H9 (cell line): ENCODE measurements around the gene MAP2K2. TPM values are rescaled to one million over a fixed set of nuclear protein-coding genes. Genes with fewer than 3 reads are reported as not detected.

Experiments used
- DNase-seq: peaks from one replicate; pipeline ENCODE4 v3.0.0-alpha.2; 2017
- H2AFZ ChIP-seq: one replicate; pipeline ENCODE4 v1.6.1; 2013; ENCODE audit warnings: mild to moderate bottlenecking, low read length, control low read depth, moderate library complexity
- H2AK5ac ChIP-seq: 2 replicates; pipeline ENCODE4 v1.6.1; 2013; ENCODE audit warnings: low read length, control low read depth, mixed read lengths; ENCODE audit not compliant: insufficient read length
- H2BK120ac ChIP-seq: one replicate; pipeline ENCODE4 v1.6.1; 2013; ENCODE audit warnings: low read depth, mild to moderate bottlenecking, low read length, control low read depth, inconsistent platforms; ENCODE audit not compliant: poor library complexity, severe bottlenecking
- H2BK12ac ChIP-seq: 2 replicates; pipeline ENCODE4 v1.6.1; 2013; ENCODE audit warnings: low read length, control low read depth, mixed read lengths, low read depth; ENCODE audit not compliant: insufficient read length
- H2BK15ac ChIP-seq: 2 replicates; pipeline ENCODE4 v1.6.1; 2013; ENCODE audit warnings: low read depth, low read length, control low read depth
- H2BK20ac ChIP-seq: one replicate; pipeline ENCODE4 v1.6.1; 2013; ENCODE audit warnings: low read depth, mild to moderate bottlenecking, low read length, control low read depth, inconsistent platforms; ENCODE audit not compliant: poor library complexity, severe bottlenecking
- H2BK5ac ChIP-seq: 2 replicates; pipeline ENCODE4 v1.6.1; 2013; ENCODE audit warnings: low read length, control low read depth, mixed read lengths; ENCODE audit not compliant: insufficient read length
- H3K14ac ChIP-seq: 2 replicates; pipeline ENCODE4 v1.6.1; 2013; ENCODE audit warnings: low read length, control low read depth; ENCODE audit not compliant: insufficient read depth
- H3K18ac ChIP-seq: 2 replicates; pipeline ENCODE4 v1.6.1; 2013; ENCODE audit warnings: low read depth, mild to moderate bottlenecking, mixed read lengths, low read length, control low read depth; ENCODE audit not compliant: insufficient read length
- H3K23ac ChIP-seq: 2 replicates; pipeline ENCODE4 v1.6.1; 2013; ENCODE audit warnings: low read length, control low read depth, mixed read lengths, low read depth; ENCODE audit not compliant: insufficient read length
- H3K23me2 ChIP-seq: 2 replicates; pipeline ENCODE4 v1.6.1; 2013; ENCODE audit warnings: low read depth, mild to moderate bottlenecking, mixed read lengths, low read length, control low read depth; ENCODE audit not compliant: insufficient read length, poor library complexity, severe bottlenecking
- H3K27ac ChIP-seq: 2 replicates; pipeline ENCODE4 v1.5.1; 2013; ENCODE audit warnings: low read length, control low read depth, mixed read lengths, low read depth; ENCODE audit not compliant: insufficient read length
- H3K27me3 ChIP-seq: 2 replicates; pipeline ENCODE4 v1.6.1; 2013; ENCODE audit warnings: low read length, control low read depth, inconsistent platforms; ENCODE audit not compliant: insufficient read depth
- H3K4ac ChIP-seq: 2 replicates; pipeline ENCODE4 v1.6.1; 2013; ENCODE audit warnings: low read depth, mild to moderate bottlenecking, control low read depth, inconsistent platforms, low read length, moderate library complexity
- H3K4me1 ChIP-seq: 2 replicates; pipeline ENCODE4 v1.6.1; 2013; ENCODE audit warnings: low read length, control low read depth, inconsistent platforms; ENCODE audit not compliant: insufficient read depth
- H3K4me2 ChIP-seq: 2 replicates; pipeline ENCODE4 v1.6.1; 2013; ENCODE audit warnings: low read length, control low read depth, mixed read lengths; ENCODE audit not compliant: insufficient read length, insufficient read depth
- H3K56ac ChIP-seq: 2 replicates; pipeline ENCODE4 v1.6.1; 2013; ENCODE audit warnings: low read depth, mild to moderate bottlenecking, mixed read lengths, low read length, control low read depth; ENCODE audit not compliant: insufficient read length
- H3K79me1 ChIP-seq: 2 replicates; pipeline ENCODE4 v1.6.1; 2013; ENCODE audit warnings: low read depth, mild to moderate bottlenecking, moderate library complexity, low read length, control low read depth, inconsistent platforms; ENCODE audit not compliant: insufficient read depth, poor library complexity, severe bottlenecking
- H3K79me2 ChIP-seq: 2 replicates; pipeline ENCODE4 v1.6.1; 2013; ENCODE audit warnings: low read length, control low read depth, inconsistent platforms; ENCODE audit not compliant: insufficient read depth
- H3K9ac ChIP-seq: 2 replicates; pipeline ENCODE4 v1.6.1; 2013; ENCODE audit warnings: low read length, control low read depth, mixed read lengths; ENCODE audit not compliant: insufficient read length; ENCODE audit errors: extremely low read depth
- H3K9me3 ChIP-seq: one replicate; pipeline ENCODE4 v1.6.1; 2013; ENCODE audit warnings: low read depth, low read length, inconsistent platforms; ENCODE audit not compliant: control insufficient read depth
- H3T11ph ChIP-seq: one replicate; pipeline ENCODE4 v1.6.1; 2013; ENCODE audit warnings: mild to moderate bottlenecking, low read length, control low read depth, inconsistent platforms
- H4K20me1 ChIP-seq: one replicate; pipeline ENCODE4 v1.6.1; 2013; ENCODE audit not compliant: control insufficient read depth, insufficient read length, insufficient read depth
- H4K5ac ChIP-seq: 2 replicates; pipeline ENCODE4 v1.6.1; 2013; ENCODE audit warnings: low read depth, mild to moderate bottlenecking, mixed read lengths, low read length, control low read depth; ENCODE audit not compliant: insufficient read length
- H4K8ac ChIP-seq: replicated peaks from 2 replicates; pipeline ENCODE4 v1.6.1; 2013; ENCODE audit warnings: low read length, control low read depth, mixed read lengths, low read depth; ENCODE audit not compliant: insufficient read length
- H4K91ac ChIP-seq: 2 replicates; pipeline ENCODE4 v1.6.1; 2013; ENCODE audit warnings: low read depth, mild to moderate bottlenecking, moderate library complexity, mixed read lengths, low read length, control low read depth; ENCODE audit not compliant: insufficient read length
- H3K27ac Mint-ChIP-seq, 3 experiments: 2 replicates in 2 of 3; 3 replicates in 1 of 3; pipeline ENCODE4 v1.8.0; 2020 to 2021; ENCODE audit warnings: mixed read lengths in 3 of 3, mild to moderate bottlenecking in 1 of 3, moderate library complexity in 1 of 3
- H3K27me3 Mint-ChIP-seq: 2 replicates; pipeline ENCODE4 v1.8.0; 2021; ENCODE audit warnings: low read depth, mild to moderate bottlenecking, moderate library complexity, mixed read lengths
- H3K36me3 Mint-ChIP-seq, 3 experiments: 2 replicates in 2 of 3; 3 replicates in 1 of 3; pipeline ENCODE4 v1.8.0; 2020 to 2021; ENCODE audit warnings: low read depth in 3 of 3, mixed read lengths in 3 of 3; ENCODE audit not compliant: insufficient read depth in 1 of 3
- H3K4me1 Mint-ChIP-seq, 2 experiments: 2 replicates each; pipeline ENCODE4 v1.8.0; 2020; ENCODE audit warnings: mixed read lengths in 2 of 2
- H3K4me3 Mint-ChIP-seq, 2 experiments: 2 replicates in 1 of 2; 3 replicates in 1 of 2; pipeline ENCODE4 v1.8.0; 2020 to 2021; ENCODE audit warnings: mild to moderate bottlenecking in 2 of 2, mixed read lengths in 2 of 2, moderate library complexity in 1 of 2
- H3K9me3 Mint-ChIP-seq, 2 experiments: 2 replicates in 1 of 2; 3 replicates in 1 of 2; pipeline ENCODE4 v1.8.0; 2020; ENCODE audit warnings: mild to moderate bottlenecking in 2 of 2, mixed read lengths in 2 of 2, moderate library complexity in 1 of 2
- WGBS: extraction: QIAGEN DNeasy Blood & Tissue Kit; methylation state at CpG from one replicate; pipeline ENCODE4 v1.1.7; 2013; ENCODE audit warnings: missing lambda C conversion rate, low lambda C conversion rate, mixed read lengths; ENCODE audit not compliant: insufficient read length; ENCODE audit errors: extremely low coverage; 5-methylcytosine and 5-hydroxymethylcytosine counted together
- total RNA-seq: library from RNA; stranded (reverse); gene quantifications from 2 replicates; pipeline ENCODE4 v1.2.1, GENCODE V29; 2021
- TF ChIP-seq, protein P1 (sequence below): fragments of 200-600 bp; sonication (generic); conservative IDR thresholded peaks from 3 replicates; pipeline ENCODE4 v1.8.0; 2021; ENCODE audit warnings: antibody characterized with exemption, mild to moderate bottlenecking

The MAP2K2 gene
- total RNA-seq, 1 experiment from 2014 or later = 167 TPM

DNA sequence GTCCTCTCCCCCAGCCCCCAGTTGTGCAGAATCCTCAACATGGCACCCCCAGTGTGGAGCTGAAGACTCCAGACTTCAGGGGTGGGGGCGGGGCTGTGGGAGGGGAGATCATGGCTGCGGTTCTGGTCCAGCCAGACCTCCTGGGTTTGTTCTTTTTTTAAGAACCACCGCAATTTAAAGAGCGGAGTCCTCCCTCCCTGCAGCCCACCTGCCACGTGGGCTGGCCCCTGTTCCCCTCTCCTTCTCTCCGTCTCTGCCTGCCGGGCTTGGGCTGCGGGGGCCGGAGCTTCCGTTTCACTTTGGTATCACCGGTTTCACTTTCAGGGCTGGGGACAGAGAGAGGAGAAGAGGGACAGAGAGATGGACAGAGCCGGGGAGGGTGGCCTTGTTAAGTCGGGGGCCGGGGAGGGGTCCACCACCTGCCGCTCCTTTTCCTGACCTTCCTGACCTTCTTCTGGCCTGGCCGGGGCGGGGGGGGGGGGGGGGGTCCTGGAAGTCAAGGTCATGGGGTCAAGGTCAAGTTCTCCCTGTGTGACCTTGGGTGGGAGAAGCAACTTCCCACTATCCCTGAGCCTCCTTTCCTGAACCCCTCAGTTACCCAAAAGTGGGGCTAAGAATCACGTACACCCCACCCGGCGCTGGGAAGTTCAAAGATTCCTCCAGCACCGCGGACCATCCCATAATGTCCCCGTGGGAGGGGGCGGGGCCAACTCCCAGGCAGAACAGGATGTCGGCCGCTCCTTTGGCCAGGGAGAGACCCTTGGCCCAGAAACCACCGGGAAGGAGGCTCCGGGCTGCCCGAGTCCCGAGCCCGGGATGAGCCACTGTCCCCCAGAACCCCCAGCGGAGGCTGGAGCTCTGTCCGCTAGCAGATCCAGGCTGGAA, 45.9 kb downstream of the MAP2K2 start:
- H2BK20ac ChIP-seq = no peak overlapping the region
- no peak overlapping the region for H3T11ph ChIP-seq
- no peak overlapping the region for H4K5ac ChIP-seq
- no peak overlapping the region for H3K23ac ChIP-seq
- no peak overlapping the region for H4K91ac ChIP-seq
- no peaks in the 10 kb centered on the region for H3K9me3 ChIP-seq
- no peaks in the 10 kb centered on the region for H3K27me3 ChIP-seq
- TF ChIP-seq, protein P1, sequence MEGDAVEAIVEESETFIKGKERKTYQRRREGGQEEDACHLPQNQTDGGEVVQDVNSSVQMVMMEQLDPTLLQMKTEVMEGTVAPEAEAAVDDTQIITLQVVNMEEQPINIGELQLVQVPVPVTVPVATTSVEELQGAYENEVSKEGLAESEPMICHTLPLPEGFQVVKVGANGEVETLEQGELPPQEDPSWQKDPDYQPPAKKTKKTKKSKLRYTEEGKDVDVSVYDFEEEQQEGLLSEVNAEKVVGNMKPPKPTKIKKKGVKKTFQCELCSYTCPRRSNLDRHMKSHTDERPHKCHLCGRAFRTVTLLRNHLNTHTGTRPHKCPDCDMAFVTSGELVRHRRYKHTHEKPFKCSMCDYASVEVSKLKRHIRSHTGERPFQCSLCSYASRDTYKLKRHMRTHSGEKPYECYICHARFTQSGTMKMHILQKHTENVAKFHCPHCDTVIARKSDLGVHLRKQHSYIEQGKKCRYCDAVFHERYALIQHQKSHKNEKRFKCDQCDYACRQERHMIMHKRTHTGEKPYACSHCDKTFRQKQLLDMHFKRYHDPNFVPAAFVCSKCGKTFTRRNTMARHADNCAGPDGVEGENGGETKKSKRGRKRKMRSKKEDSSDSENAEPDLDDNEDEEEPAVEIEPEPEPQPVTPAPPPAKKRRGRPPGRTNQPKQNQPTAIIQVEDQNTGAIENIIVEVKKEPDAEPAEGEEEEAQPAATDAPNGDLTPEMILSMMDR = no peak
- no peak overlapping the region for H4K8ac ChIP-seq
- H2BK5ac ChIP-seq = no peak overlapping the region
- Mint-ChIP-seq H3K9me3 (no peaks in the 10 kb centered on the region; a peak in 2 of 5 replicates), H3K27ac (peak overlapping the region in 1 of 3 experiments; percentile 91; a peak in 2 of 7 replicates), H3K4me3 (no peak overlapping the region), H3K27me3 (peaks cover 13% of the 10 kb centered on the region), H3K36me3 (no peaks in the 10 kb centered on the region), H3K4me1 (peaks cover 8 to 24% of the 10 kb centered on the region in 2 experiments)
- no peak for DNase-seq
- H2AFZ ChIP-seq = no peak overlapping the region
- no CpG with 5 or more reads among the region's 33 CpGs for WGBS
- peak overlapping the region; percentile 75 for H3K18ac ChIP-seq
- 0 out of 2 replicates have a peak overlapping the region, but pooled peaks have one; percentile 63 for H3K14ac ChIP-seq
- H2BK15ac ChIP-seq = no peak overlapping the region
- H3K79me2 ChIP-seq = no peaks in the 10 kb centered on the region
- peak overlapping the region; percentile 60 for H3K4me2 ChIP-seq
- H3K79me1 ChIP-seq = no peaks in the 10 kb centered on the region
- H2AK5ac ChIP-seq = no peak overlapping the region
- H2BK120ac ChIP-seq = peak overlapping the region; percentile 26
- H4K20me1 ChIP-seq = no peaks in the 10 kb centered on the region
- peaks cover 5% of the 10 kb centered on the region; the same call in 1 of the 2 replicates for H3K4me1 ChIP-seq
- no peak overlapping the region; the same call in 1 of the 2 replicates for H3K4ac ChIP-seq
- no peak overlapping the region for H3K56ac ChIP-seq
- H3K27ac ChIP-seq = no peak overlapping the region
- peak overlapping the region; percentile 22 for H2BK12ac ChIP-seq
- H3K9ac ChIP-seq = no peak overlapping the region
- peaks cover 4% of the 10 kb centered on the region for H3K23me2 ChIP-seq
